Fibroblast of villous mesenchyme (primary cell): ENCODE results near the gene KCNJ4. TPM values are rescaled to one million over a fixed set of nuclear protein-coding genes. Genes with fewer than 3 reads are reported as not detected.
"Not testable (repeated sequence)": the region's sequence is repeated elsewhere in the genome, so short reads cannot be mapped to it uniquely, and the experiment has no call there.

Experiments used
- DNase-seq: peaks from one replicate; pipeline ENCODE4 v3.0.0-alpha.2; 2010; ENCODE audit warnings: low read depth
- H3K4me3 ChIP-seq: 2 replicates; pipeline ENCODE4 v1.5.1; 2011; ENCODE audit warnings: low read depth, mild to moderate bottlenecking, low read length
- CTCF ChIP-seq: IDR thresholded peaks from 2 replicates; pipeline ENCODE4 v1.5.1; 2012; ENCODE audit warnings: low read depth, mild to moderate bottlenecking, low read length; ENCODE audit not compliant: insufficient read depth
- total RNA-seq: library from RNA; depleted of rRNA; stranded (reverse); fragments of >200 nt; gene quantifications from 2 replicates; pipeline ENCODE4 v1.2.3, GENCODE V29; 2012

The KCNJ4 gene
- total RNA-seq, 1 donor = not detected

GRCh38 chr22:38386918-38387317, 68.1 kb downstream of the KCNJ4 start:
- H3K4me3 ChIP-seq = not testable (repeated sequence)
- DNase-seq = peak; percentile 12

- peak; percentile 24 for DNase-seq
- H3K4me3 ChIP-seq = no peak overlapping the region
- no peak for TF ChIP-seq CTCF
Observed at GRCh38 chr22:38383417-38383816, 71.6 kb downstream of the KCNJ4 start.

GRCh38 chr22:38381371-38381770, 73.6 kb downstream of the KCNJ4 start:
- not testable (repeated sequence) for H3K4me3 ChIP-seq, DNase-seq

Other genes with a start within 250 kb of the KCNJ4 start
- gene TMEM184B, start 182.2 kb downstream of the KCNJ4 start, total RNA-seq = 44.9 and 65.1 TPM in 2 replicates
- 145 and 161 TPM in 2 replicates for gene CSNK1E, start 137.8 kb downstream of the KCNJ4 start, total RNA-seq
- 125 and 139 TPM in 2 replicates for gene KDELR3, start 12.9 kb upstream of the KCNJ4 start, total RNA-seq
- 454 and 540 TPM in 2 replicates for gene DDX17, start 51.1 kb upstream of the KCNJ4 start, total RNA-seq
- gene DMC1, start 115.0 kb upstream of the KCNJ4 start, total RNA-seq = 2.3 and 6.5 TPM in 2 replicates
- 1.3 and 1.9 TPM in 2 replicates for gene FAM227A, start 201.2 kb upstream of the KCNJ4 start, total RNA-seq
- gene CBY1, start 201.4 kb upstream of the KCNJ4 start, total RNA-seq = 12.2 and 20.7 TPM in 2 replicates
- 60.6 and 88.9 TPM in 2 replicates for gene TOMM22, start 226.8 kb upstream of the KCNJ4 start, total RNA-seq
- 53.5 and 62.2 TPM in 2 replicates for gene JOSD1, start 245.7 kb upstream of the KCNJ4 start, total RNA-seq